ENCODE measurements around the gene C17orf100. TPM values are rescaled to one million over a fixed set of nuclear protein-coding genes. Genes with fewer than 3 reads are reported as not detected.

C17orf100 gene
- total and polyA plus RNA-seq, 2 of the 13 experiments (the other 11 are each of a cell fraction or from before 2014, with no cell fraction given): 3.6 to 8.7 TPM

GRCh38 chr17:6702567-6703215 is 51.1 kb downstream of the C17orf100 start (continued):
- no peak for TF ChIP-seq TCF12 (IDR thresholded peaks at IDR 0.05)
- TF ChIP-seq TCF12 (CRISPR knock-in tag; IDR thresholded peaks at IDR 0.05): 0 out of 2 replicates have a peak, but pooled peaks have one; percentile 42
- no peak for TF ChIP-seq ZNF33B (CRISPR knock-in tag; IDR thresholded peaks at IDR 0.05)
- TF ChIP-seq LRRFIP1 (CRISPR knock-in tag; conservative IDR thresholded peaks at IDR 0.05): no peak
- TF ChIP-seq, protein P1, sequence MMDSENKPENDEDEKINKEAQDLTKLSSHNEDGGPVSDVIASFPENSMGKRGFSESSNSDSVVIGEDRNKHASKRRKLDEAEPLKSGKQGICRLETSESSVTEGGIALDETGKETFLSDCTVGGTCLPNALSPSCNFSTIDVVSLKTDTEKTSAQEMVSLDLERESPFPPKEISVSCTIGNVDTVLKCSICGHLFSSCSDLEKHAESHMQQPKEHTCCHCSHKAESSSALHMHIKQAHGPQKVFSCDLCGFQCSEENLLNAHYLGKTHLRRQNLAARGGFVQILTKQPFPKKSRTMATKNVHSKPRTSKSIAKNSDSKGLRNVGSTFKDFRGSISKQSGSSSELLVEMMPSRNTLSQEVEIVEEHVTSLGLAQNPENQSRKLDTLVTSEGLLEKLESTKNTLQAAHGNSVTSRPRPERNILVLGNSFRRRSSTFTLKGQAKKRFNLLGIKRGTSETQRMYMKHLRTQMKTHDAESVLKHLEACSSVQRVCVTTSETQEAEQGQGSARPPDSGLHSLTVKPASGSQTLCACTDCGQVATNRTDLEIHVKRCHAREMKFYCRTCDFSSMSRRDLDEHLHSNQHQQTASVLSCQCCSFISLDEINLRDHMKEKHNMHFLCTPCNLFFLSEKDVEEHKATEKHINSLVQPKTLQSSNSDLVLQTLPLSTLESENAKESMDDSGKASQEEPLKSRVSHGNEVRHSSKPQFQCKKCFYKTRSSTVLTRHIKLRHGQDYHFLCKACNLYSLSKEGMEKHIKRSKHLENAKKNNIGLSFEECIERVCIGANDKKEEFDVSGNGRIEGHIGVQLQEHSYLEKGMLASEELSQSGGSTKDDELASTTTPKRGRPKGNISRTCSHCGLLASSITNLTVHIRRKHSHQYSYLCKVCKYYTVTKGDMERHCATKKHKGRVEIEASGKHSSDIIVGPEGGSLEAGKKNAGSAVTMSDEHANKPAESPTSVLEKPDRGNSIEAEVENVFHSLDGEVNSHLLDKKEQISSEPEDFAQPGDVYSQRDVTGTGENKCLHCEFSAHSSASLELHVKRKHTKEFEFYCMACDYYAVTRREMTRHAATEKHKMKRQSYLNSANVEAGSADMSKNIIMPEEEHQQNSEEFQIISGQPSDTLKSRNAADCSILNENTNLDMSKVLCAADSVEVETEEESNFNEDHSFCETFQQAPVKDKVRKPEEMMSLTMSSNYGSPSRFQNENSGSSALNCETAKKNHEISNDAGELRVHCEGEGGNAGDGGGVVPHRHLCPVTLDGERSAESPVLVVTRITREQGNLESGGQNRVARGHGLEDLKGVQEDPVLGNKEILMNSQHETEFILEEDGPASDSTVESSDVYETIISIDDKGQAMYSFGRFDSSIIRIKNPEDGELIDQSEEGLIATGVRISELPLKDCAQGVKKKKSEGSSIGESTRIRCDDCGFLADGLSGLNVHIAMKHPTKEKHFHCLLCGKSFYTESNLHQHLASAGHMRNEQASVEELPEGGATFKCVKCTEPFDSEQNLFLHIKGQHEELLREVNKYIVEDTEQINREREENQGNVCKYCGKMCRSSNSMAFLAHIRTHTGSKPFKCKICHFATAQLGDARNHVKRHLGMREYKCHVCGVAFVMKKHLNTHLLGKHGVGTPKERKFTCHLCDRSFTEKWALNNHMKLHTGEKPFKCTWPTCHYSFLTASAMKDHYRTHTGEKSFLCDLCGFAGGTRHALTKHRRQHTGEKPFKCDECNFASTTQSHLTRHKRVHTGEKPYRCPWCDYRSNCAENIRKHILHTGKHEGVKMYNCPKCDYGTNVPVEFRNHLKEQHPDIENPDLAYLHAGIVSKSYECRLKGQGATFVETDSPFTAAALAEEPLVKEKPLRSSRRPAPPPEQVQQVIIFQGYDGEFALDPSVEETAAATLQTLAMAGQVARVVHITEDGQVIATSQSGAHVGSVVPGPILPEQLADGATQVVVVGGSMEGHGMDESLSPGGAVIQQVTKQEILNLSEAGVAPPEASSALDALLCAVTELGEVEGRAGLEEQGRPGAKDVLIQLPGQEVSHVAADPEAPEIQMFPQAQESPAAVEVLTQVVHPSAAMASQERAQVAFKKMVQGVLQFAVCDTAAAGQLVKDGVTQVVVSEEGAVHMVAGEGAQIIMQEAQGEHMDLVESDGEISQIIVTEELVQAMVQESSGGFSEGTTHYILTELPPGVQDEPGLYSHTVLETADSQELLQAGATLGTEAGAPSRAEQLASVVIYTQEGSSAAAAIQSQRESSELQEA (CRISPR knock-in tag; IDR thresholded peaks at IDR 0.05; ENCODE audit: not compliant biosample characterization): no peak
- no peak for TF ChIP-seq DBP (CRISPR knock-in tag; IDR thresholded peaks at IDR 0.05; ENCODE audit: not compliant biosample characterization)
- TF ChIP-seq KMT2B (CRISPR knock-in tag; IDR thresholded peaks at IDR 0.05): no peak
- peak; percentile 40; the same call in 1 of the 2 replicates for TF ChIP-seq FOSL2 (CRISPR knock-in tag; IDR thresholded peaks at IDR 0.05)
- TF ChIP-seq ZNF343 (CRISPR knock-in tag; IDR thresholded peaks at IDR 0.05): no peak
- no peak for TF ChIP-seq TBX3 (IDR thresholded peaks at IDR 0.05; ENCODE audit: borderline replicate concordance)
- TF ChIP-seq PBX3 (CRISPR knock-in tag; IDR thresholded peaks at IDR 0.05; ENCODE audit: borderline replicate concordance): no peak
- TF ChIP-seq THAP11 (CRISPR knock-in tag; IDR thresholded peaks at IDR 0.05): peak; percentile 38; the same call in 1 of the 2 replicates
- TF ChIP-seq ZNF136 (CRISPR knock-in tag; IDR thresholded peaks at IDR 0.05; ENCODE audit: low read depth): no peak
- TF ChIP-seq RBFOX2 (IDR thresholded peaks at IDR 0.05; ENCODE audit: low read depth, low read length): peak; percentile 51; the same call in 1 of the 2 replicates
- no peak for TF ChIP-seq HOXD1 (CRISPR knock-in tag; IDR thresholded peaks at IDR 0.05)
- no peak for TF ChIP-seq MTA3 (CRISPR knock-in tag; IDR thresholded peaks at IDR 0.05)
- TF ChIP-seq TAF1 (CRISPR knock-in tag; IDR thresholded peaks at IDR 0.05): no peak
